ENCODE results near the gene RALA.

- TF ChIP-seq CTCF (IDR thresholded peaks at IDR 0.05) (no peak), POLR2A (IDR thresholded peaks at IDR 0.05) (no peak)
These were observed 33.0 kb downstream of the RALA start for GRCh38 chr7:39656415-39656814.

Data from testis (tissue), 2 donors.